Ishikawa (cell line): Measurements from ENCODE around the gene RNU6-7.

Experiments used
- CEBPB ChIP-seq: IDR thresholded peaks from 2 replicates; pipeline ENCODE4 v1.6.1; 2012
- CREB1 ChIP-seq: IDR thresholded peaks from 2 replicates; pipeline ENCODE4 v1.6.1; 2012; ENCODE audit warnings: low read depth
- EGR1 ChIP-seq: IDR thresholded peaks from 2 replicates; pipeline ENCODE4 v1.6.1; 2012
- EP300 ChIP-seq: IDR thresholded peaks from 2 replicates; pipeline ENCODE4 v1.6.1; 2012; ENCODE audit warnings: borderline replicate concordance
- FOXM1 ChIP-seq: IDR thresholded peaks from 2 replicates; pipeline ENCODE4 v1.6.1; 2012; ENCODE audit warnings: low read depth, borderline replicate concordance
- MAX ChIP-seq: IDR thresholded peaks from 2 replicates; pipeline ENCODE4 v1.6.1; 2012
- NFIC ChIP-seq: IDR thresholded peaks from 2 replicates; pipeline ENCODE4 v1.6.1; 2012
- RAD21 ChIP-seq: IDR thresholded peaks from 2 replicates; pipeline ENCODE4 v1.6.1; 2012; ENCODE audit warnings: low read depth
- REST ChIP-seq: IDR thresholded peaks from 2 replicates; pipeline ENCODE4 v1.6.1; 2012; ENCODE audit warnings: low read depth, mild to moderate bottlenecking
- TAF1 ChIP-seq: IDR thresholded peaks from 2 replicates; pipeline ENCODE4 v1.6.1; 2012; ENCODE audit warnings: low read depth, mild to moderate bottlenecking
- TCF12 ChIP-seq: IDR thresholded peaks from 2 replicates; pipeline ENCODE4 v1.6.1; 2012; ENCODE audit warnings: low read depth
- TEAD4 ChIP-seq: IDR thresholded peaks from 2 replicates; pipeline ENCODE4 v1.6.1; 2012
- USF1 ChIP-seq: IDR thresholded peaks from 2 replicates; pipeline ENCODE4 v1.6.1; 2012
- YY1 ChIP-seq: IDR thresholded peaks from 2 replicates; pipeline ENCODE4 v1.6.1; 2012; ENCODE audit warnings: low read depth
- ZBTB7A ChIP-seq: IDR thresholded peaks from 2 replicates; pipeline ENCODE4 v1.6.1; 2012; ENCODE audit warnings: low read depth

RNU6-7 gene

GRCh38 chr14:32183151-32184058 lies 18.4 kb upstream of the RNU6-7 start:
- TF ChIP-seq TAF1: no peak
- no peak for TF ChIP-seq TEAD4
- no peak for TF ChIP-seq NFIC
- TF ChIP-seq USF1: no peak
- TF ChIP-seq REST: no peak
- TF ChIP-seq TCF12: no peak
- no peak for TF ChIP-seq CREB1
- TF ChIP-seq RAD21: no peak

GRCh38 chr14:32185097-32185496 lies 16.7 kb upstream of the RNU6-7 start:
- TF ChIP-seq FOXM1 (no peak), USF1 (no peak), CEBPB (no peak)

GRCh38 chr14:32186248-32186647 lies 15.6 kb upstream of the RNU6-7 start:
- no peak for TF ChIP-seq RAD21
- TF ChIP-seq ZBTB7A: no peak
- no peak for TF ChIP-seq TAF1
- no peak for TF ChIP-seq EP300
- no peak for TF ChIP-seq MAX
- TF ChIP-seq TEAD4: no peak
- no peak for TF ChIP-seq USF1
- TF ChIP-seq EGR1: no peak
- no peak for TF ChIP-seq CEBPB
- TF ChIP-seq TCF12: no peak
- TF ChIP-seq FOXM1: no peak
- TF ChIP-seq NFIC: no peak
- TF ChIP-seq YY1: no peak
- TF ChIP-seq CREB1: no peak
- TF ChIP-seq REST: no peak

GRCh38 chr14:32189811-32190210 lies 12.0 kb upstream of the RNU6-7 start:
- no peak for TF ChIP-seq EP300
- no peak for TF ChIP-seq NFIC
- no peak for TF ChIP-seq REST
- TF ChIP-seq RAD21: no peak
- no peak for TF ChIP-seq CEBPB
- TF ChIP-seq TAF1: no peak
- TF ChIP-seq ZBTB7A: no peak
- no peak for TF ChIP-seq MAX
- TF ChIP-seq CREB1: no peak
- no peak for TF ChIP-seq TEAD4
- TF ChIP-seq USF1: no peak
- TF ChIP-seq EGR1: no peak
- TF ChIP-seq TCF12: no peak
- TF ChIP-seq YY1: no peak
